Neural progenitor cell (in vitro differentiated cells): ENCODE data around the gene SLC6A18. TPM values are rescaled to one million over a fixed set of nuclear protein-coding genes. Genes with fewer than 3 reads are reported as not detected.

ENCODE experiments used
- DNase-seq: peaks from one replicate; pipeline ENCODE4 v3.0.0-alpha.2; 2016; ENCODE audit warnings: low spot score
- H2AFZ ChIP-seq: fragments of 200-600 bp; sonication (generic); replicated peaks from 2 replicates; pipeline ENCODE4 v1.6.1; 2016; ENCODE audit warnings: antibody characterized with exemption
- H3F3A ChIP-seq: fragments of 200-600 bp; sonication (generic); 2 replicates; pipeline ENCODE4 v1.6.1; 2016; ENCODE audit warnings: antibody characterized with exemption, low read depth
- H3K27ac ChIP-seq: fragments of 200-600 bp; sonication (generic); 2 replicates; pipeline ENCODE4 v1.5.1; 2016; ENCODE audit warnings: mild to moderate bottlenecking
- H3K27me3 ChIP-seq: fragments of 200-600 bp; sonication (generic); 2 replicates; pipeline ENCODE4 v1.6.1; 2016; ENCODE audit warnings: mild to moderate bottlenecking, moderate library complexity
- H3K36me3 ChIP-seq: fragments of 200-600 bp; sonication (generic); 2 replicates; pipeline ENCODE4 v1.5.1; 2016
- H3K4me1 ChIP-seq: fragments of 200-600 bp; sonication (generic); 2 replicates; pipeline ENCODE4 v1.6.1; 2016; ENCODE audit warnings: mixed run types
- H3K4me2 ChIP-seq: fragments of 200-600 bp; sonication (generic); 2 replicates; pipeline ENCODE4 v1.6.1; 2016
- H3K4me3 ChIP-seq: fragments of 200-600 bp; sonication (generic); 2 replicates; pipeline ENCODE4 v1.5.1; 2016
- H3K79me2 ChIP-seq: fragments of 200-600 bp; sonication (generic); 2 replicates; pipeline ENCODE4 v1.6.1; 2016; ENCODE audit warnings: low read depth
- H3K9ac ChIP-seq: fragments of 200-600 bp; sonication (generic); 2 replicates; pipeline ENCODE4 v1.6.1; 2016
- H3K9me3 ChIP-seq: fragments of 200-600 bp; sonication (generic); 2 replicates; pipeline ENCODE4 v1.5.1; 2016; ENCODE audit warnings: low read depth
- H4K20me1 ChIP-seq: fragments of 200-600 bp; sonication (generic); 2 replicates; pipeline ENCODE4 v1.6.1; 2016; ENCODE audit warnings: low read depth
- H3K27ac Mint-ChIP-seq: 3 replicates; pipeline ENCODE4 v1.8.0; 2021; ENCODE audit warnings: mixed read lengths
- H3K27me3 Mint-ChIP-seq: 2 replicates; pipeline ENCODE4 v1.8.0; 2022; ENCODE audit warnings: low read depth, mild to moderate bottlenecking, inconsistent platforms, moderate library complexity, mixed read lengths; ENCODE audit not compliant: insufficient read depth
- H3K36me3 Mint-ChIP-seq: 3 replicates; pipeline ENCODE4 v1.8.0; 2021; ENCODE audit warnings: mixed read lengths
- H3K4me1 Mint-ChIP-seq: 3 replicates; pipeline ENCODE4 v1.8.0; 2021; ENCODE audit warnings: mixed read lengths
- H3K4me3 Mint-ChIP-seq: 3 replicates; pipeline ENCODE4 v1.8.0; 2021; ENCODE audit warnings: mild to moderate bottlenecking, moderate library complexity, mixed read lengths
- H3K9me3 Mint-ChIP-seq: 3 replicates; pipeline ENCODE4 v1.8.0; 2020; ENCODE audit warnings: mixed read lengths
- EZH2 ChIP-seq: fragments of 200-600 bp; sonication (generic); IDR thresholded peaks from 2 replicates; pipeline ENCODE4 v1.6.1; 2017; ENCODE audit warnings: antibody characterized with exemption, mild to moderate bottlenecking, moderate library complexity
- EZH2phosphoT487 ChIP-seq: fragments of 200-600 bp; sonication (generic); IDR thresholded peaks from 2 replicates; pipeline ENCODE4 v1.6.1; 2017; ENCODE audit warnings: antibody characterized with exemption
- total RNA-seq: library from RNA; depleted of rRNA; stranded (reverse); fragments of >200 nt; gene quantifications from 2 replicates; pipeline ENCODE4 v1.2.3, GENCODE V29; 2015; ENCODE audit warnings: low replicate concordance
- TF ChIP-seq, protein P1 (sequence below): fragments of 200-600 bp; sonication (generic); IDR thresholded peaks from 2 replicates; pipeline ENCODE4 v1.5.1; 2017; ENCODE audit warnings: antibody characterized with exemption, mild to moderate bottlenecking

Gene SLC6A18
- total RNA-seq, 1 donor from 2014 or later, result not detected

DNA sequence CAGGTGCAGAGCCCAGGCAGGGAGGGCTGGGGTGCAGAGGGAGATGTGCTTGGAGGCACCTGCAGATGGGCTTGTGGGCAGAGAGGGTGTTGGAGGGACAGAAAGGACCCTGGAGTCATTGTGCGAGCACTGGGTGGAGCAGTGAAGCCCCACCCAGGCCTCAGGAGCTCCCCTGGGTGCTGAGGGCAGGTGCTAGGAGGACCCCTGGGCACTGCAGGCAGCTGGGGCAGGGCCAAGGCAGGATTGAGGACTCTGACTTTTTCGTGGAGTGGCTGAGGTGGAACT is 10.3 kb upstream of the SLC6A18 start:
- Histone ChIP-seq H2AFZ (no peak overlapping the region), H3K79me2 (no peaks in the 10 kb centered on the region), H3K9ac (no peak overlapping the region), H3F3A (no peaks in the 10 kb centered on the region), H3K36me3 (no peaks in the 10 kb centered on the region), H3K4me1 (no peaks in the 10 kb centered on the region), H3K9me3 (no peaks in the 10 kb centered on the region), H3K27ac (no peak overlapping the region), H3K4me2 (no peak overlapping the region), H3K4me3 (no peak overlapping the region), H4K20me1 (no peaks in the 10 kb centered on the region), H3K27me3 (no peaks in the 10 kb centered on the region)
- Mint-ChIP-seq H3K4me1 (peaks cover 2% of the 10 kb centered on the region), H3K27me3 (peaks cover 9% of the 10 kb centered on the region), H3K27ac (no peak overlapping the region), H3K9me3 (no peaks in the 10 kb centered on the region), H3K4me3 (no peak overlapping the region), H3K36me3 (no peaks in the 10 kb centered on the region)
- no peak for TF ChIP-seq EZH2
- no peak for TF ChIP-seq EZH2phosphoT487
- TF ChIP-seq, protein P1, sequence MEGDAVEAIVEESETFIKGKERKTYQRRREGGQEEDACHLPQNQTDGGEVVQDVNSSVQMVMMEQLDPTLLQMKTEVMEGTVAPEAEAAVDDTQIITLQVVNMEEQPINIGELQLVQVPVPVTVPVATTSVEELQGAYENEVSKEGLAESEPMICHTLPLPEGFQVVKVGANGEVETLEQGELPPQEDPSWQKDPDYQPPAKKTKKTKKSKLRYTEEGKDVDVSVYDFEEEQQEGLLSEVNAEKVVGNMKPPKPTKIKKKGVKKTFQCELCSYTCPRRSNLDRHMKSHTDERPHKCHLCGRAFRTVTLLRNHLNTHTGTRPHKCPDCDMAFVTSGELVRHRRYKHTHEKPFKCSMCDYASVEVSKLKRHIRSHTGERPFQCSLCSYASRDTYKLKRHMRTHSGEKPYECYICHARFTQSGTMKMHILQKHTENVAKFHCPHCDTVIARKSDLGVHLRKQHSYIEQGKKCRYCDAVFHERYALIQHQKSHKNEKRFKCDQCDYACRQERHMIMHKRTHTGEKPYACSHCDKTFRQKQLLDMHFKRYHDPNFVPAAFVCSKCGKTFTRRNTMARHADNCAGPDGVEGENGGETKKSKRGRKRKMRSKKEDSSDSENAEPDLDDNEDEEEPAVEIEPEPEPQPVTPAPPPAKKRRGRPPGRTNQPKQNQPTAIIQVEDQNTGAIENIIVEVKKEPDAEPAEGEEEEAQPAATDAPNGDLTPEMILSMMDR, result no peak
- no peak for DNase-seq

DNA sequence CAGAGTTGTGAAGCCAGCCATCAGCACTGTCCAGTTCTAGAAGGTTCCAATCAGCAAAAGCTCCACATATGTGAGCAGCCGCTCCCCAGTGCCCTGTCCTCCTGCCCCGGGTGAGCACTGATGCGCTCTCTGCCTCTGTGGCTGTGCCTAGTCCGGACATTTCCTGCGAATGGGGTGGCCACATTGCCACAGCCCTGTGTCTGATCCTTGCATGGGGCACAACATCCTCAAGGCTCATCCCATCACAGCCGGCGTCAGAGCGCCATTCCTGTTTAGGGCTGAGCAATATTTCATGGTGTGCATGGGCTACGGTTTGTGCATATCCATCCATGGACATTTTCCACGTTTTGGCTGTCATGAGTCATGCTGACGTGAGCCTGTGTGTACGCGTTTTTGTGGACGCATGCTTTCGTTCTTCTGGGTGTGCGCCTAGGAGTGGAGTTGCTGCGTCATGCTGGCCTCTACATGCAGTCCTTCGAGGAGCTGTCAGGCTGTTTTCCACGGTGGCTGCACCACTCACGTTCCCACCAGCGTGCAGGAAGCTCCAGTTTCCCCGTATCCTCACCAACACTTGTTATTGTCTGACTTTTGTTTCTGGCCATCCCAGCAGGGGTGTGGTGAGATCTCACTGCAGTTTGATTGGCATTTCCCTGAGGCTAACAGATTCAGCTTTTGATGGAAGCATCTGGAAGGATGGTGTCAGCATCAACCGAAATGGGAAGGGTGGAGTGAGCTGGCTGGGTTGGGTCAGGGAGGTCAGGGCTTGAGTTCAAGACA is 9.7 kb upstream of the SLC6A18 start:
- Histone ChIP-seq H3K4me1 (no peaks in the 10 kb centered on the region), H3K4me2 (no peak overlapping the region), H3K27me3 (no peaks in the 10 kb centered on the region), H3K36me3 (no peaks in the 10 kb centered on the region), H3K9me3 (no peaks in the 10 kb centered on the region), H3K4me3 (no peak overlapping the region), H3K9ac (no peak overlapping the region), H3F3A (no peaks in the 10 kb centered on the region), H3K27ac (no peak overlapping the region), H2AFZ (no peak overlapping the region), H4K20me1 (no peaks in the 10 kb centered on the region), H3K79me2 (no peaks in the 10 kb centered on the region)
- Mint-ChIP-seq H3K4me1 (peaks cover 2% of the 10 kb centered on the region), H3K27ac (no peak overlapping the region), H3K4me3 (no peak overlapping the region), H3K27me3 (peaks cover 9% of the 10 kb centered on the region), H3K36me3 (no peaks in the 10 kb centered on the region), H3K9me3 (no peaks in the 10 kb centered on the region)
- DNase-seq, result no peak
- TF ChIP-seq EZH2 (no peak), EZH2phosphoT487 (no peak)
- TF ChIP-seq, protein P1, result no peak

DNA sequence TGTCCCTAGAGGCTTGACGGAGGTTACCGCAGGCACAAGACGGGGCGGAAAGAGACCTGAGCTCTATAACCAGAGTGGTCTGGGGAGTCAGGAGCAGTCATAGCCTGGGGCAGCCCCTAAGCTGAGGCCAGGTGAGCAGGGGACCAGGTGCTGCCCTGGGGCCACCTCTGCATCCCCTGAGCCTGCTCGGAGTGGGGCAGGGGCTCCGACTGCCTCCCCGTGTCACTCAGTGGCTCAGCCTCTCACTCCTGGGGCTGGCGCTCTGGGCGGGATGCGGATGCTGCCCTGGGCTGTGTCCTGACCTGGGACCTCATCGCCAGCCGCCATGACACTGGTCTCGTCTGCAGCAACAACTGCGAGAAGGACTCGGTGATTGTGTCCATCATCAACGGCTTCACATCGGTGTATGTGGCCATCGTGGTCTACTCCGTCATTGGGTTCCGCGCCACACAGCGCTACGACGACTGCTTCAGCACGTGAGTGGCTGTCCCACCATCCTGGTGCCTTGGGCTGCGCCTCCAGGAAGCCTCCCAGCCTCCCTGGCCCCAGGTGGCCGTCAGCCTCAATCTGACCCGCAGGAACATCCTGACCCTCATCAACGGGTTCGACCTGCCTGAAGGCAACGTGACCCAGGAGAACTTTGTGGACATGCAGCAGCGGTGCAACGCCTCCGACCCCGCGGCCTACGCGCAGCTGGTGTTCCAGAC is 8.8 kb upstream of the SLC6A18 start:
- Histone ChIP-seq H3K27me3 (no peaks in the 10 kb centered on the region), H3K9me3 (no peaks in the 10 kb centered on the region), H3K4me1 (no peaks in the 10 kb centered on the region), H3K9ac (no peak overlapping the region), H3K36me3 (no peaks in the 10 kb centered on the region), H3K4me3 (no peak overlapping the region), H2AFZ (no peak overlapping the region), H3K79me2 (no peaks in the 10 kb centered on the region), H3K27ac (no peak overlapping the region), H3K4me2 (no peak overlapping the region), H4K20me1 (no peaks in the 10 kb centered on the region), H3F3A (no peaks in the 10 kb centered on the region)
- peaks cover 7% of the 10 kb centered on the region for H3K27me3 Mint-ChIP-seq
- H3K36me3 Mint-ChIP-seq, result no peaks in the 10 kb centered on the region
- H3K4me1 Mint-ChIP-seq, result peaks cover 2% of the 10 kb centered on the region
- no peak for DNase-seq
- TF ChIP-seq, protein P1, result no peak
- TF ChIP-seq EZH2, result no peak
- TF ChIP-seq EZH2phosphoT487, result no peak
- H3K27ac Mint-ChIP-seq, result no peak overlapping the region
- H3K9me3 Mint-ChIP-seq, result no peaks in the 10 kb centered on the region
- no peak overlapping the region for H3K4me3 Mint-ChIP-seq
